Measurements from ENCODE around the gene CYP26C1.

Gene CYP26C1

GRCh38 chr10:93079663-93080349 lies 19.2 kb downstream of the CYP26C1 start:
- H3K9me2 ChIP-seq (replicated peaks; ENCODE audit: low read depth, low read length) = no peaks in the 10 kb centered on the region
- H3K9me3 ChIP-seq (ENCODE audit: insufficient read depth, low read depth, low read length) = no peaks in the 10 kb centered on the region
- H3K4me1 ChIP-seq (ENCODE audit: insufficient read depth, low read length, poor library complexity, severe bottlenecking) = no peaks in the 10 kb centered on the region
- H3K36me3 ChIP-seq (ENCODE audit: insufficient read depth, low read length) = no peaks in the 10 kb centered on the region
- no peak overlapping the region for H3K4me3 ChIP-seq (ENCODE audit: low read length, poor library complexity, severe bottlenecking)
- no peaks in the 10 kb centered on the region for H4K20me1 ChIP-seq (ENCODE audit: insufficient read depth, low read length, poor library complexity, severe bottlenecking)
- H3K9ac ChIP-seq (ENCODE audit: low read depth, low read length, poor library complexity, severe bottlenecking) = no peak overlapping the region
- H3K79me2 ChIP-seq (ENCODE audit: insufficient read depth, low read length) = no peaks in the 10 kb centered on the region
- no peaks in the 10 kb centered on the region for H3K27me3 ChIP-seq (ENCODE audit: insufficient read depth, low read length, poor library complexity, severe bottlenecking)
- peak overlapping the region; percentile 75 for H2AFZ ChIP-seq (ENCODE audit: low read length)
- no peak for TF ChIP-seq EZH2phosphoT487 (IDR thresholded peaks at IDR 0.05; ENCODE audit: borderline replicate concordance)
- TF ChIP-seq, protein P1, sequence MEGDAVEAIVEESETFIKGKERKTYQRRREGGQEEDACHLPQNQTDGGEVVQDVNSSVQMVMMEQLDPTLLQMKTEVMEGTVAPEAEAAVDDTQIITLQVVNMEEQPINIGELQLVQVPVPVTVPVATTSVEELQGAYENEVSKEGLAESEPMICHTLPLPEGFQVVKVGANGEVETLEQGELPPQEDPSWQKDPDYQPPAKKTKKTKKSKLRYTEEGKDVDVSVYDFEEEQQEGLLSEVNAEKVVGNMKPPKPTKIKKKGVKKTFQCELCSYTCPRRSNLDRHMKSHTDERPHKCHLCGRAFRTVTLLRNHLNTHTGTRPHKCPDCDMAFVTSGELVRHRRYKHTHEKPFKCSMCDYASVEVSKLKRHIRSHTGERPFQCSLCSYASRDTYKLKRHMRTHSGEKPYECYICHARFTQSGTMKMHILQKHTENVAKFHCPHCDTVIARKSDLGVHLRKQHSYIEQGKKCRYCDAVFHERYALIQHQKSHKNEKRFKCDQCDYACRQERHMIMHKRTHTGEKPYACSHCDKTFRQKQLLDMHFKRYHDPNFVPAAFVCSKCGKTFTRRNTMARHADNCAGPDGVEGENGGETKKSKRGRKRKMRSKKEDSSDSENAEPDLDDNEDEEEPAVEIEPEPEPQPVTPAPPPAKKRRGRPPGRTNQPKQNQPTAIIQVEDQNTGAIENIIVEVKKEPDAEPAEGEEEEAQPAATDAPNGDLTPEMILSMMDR (conservative IDR thresholded peaks at IDR 0.05; ENCODE audit: low read length) = no peak
- H3F3A ChIP-seq (ENCODE audit: low read depth) = no peaks in the 10 kb centered on the region
- H3K4me2 ChIP-seq (ENCODE audit: low read depth, low read length, poor library complexity, severe bottlenecking) = peak overlapping the region; percentile 58

DNA sequence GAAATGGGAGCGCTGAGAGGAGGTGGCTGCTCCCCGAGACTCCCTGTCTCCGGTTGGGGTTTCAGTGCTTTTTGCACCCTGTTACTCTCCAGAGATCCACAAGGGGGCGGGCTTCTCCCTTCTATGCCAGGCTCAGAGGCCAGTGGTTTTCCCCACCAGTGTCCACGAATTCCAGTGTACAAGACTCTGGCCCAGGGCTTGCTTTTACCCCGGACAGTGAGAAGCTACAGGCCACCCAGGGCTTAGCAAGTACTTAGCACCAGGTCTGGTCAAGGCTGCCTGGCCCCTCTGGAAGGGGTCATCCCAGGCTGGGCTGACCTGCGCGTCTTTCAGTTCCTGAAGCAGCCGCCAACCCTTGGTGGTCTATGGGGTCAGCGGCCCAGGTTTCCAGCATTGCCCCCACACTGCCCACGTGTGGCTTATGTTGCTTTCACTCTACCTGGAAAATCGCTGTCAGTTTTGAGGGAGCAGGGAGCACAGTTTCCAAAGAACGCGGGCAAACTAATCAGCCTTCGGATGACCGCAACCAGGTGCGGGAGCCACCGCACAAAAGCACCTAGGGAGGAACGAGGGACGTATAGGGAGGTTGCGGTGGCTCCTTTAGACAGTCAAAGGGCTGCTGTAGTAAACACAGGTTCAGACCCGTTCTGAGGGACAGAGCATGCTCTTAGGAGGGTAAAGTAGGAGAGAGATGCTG lies 19.9 kb downstream of the CYP26C1 start:
- no peaks in the 10 kb centered on the region for H3F3A ChIP-seq (ENCODE audit: low read depth)
- peak overlapping the region; percentile 75 for H2AFZ ChIP-seq (ENCODE audit: low read length)
- no peaks in the 10 kb centered on the region for H3K27me3 ChIP-seq (ENCODE audit: insufficient read depth, low read length, poor library complexity, severe bottlenecking)
- H3K4me1 ChIP-seq (ENCODE audit: insufficient read depth, low read length, poor library complexity, severe bottlenecking) = no peaks in the 10 kb centered on the region
- no peaks in the 10 kb centered on the region for H3K9me3 ChIP-seq (ENCODE audit: insufficient read depth, low read depth, low read length)
- H3K9me2 ChIP-seq (replicated peaks; ENCODE audit: low read depth, low read length) = no peaks in the 10 kb centered on the region
- no peaks in the 10 kb centered on the region for H4K20me1 ChIP-seq (ENCODE audit: insufficient read depth, low read length, poor library complexity, severe bottlenecking)
- H3K9ac ChIP-seq (ENCODE audit: low read depth, low read length, poor library complexity, severe bottlenecking) = no peak overlapping the region
- H3K4me2 ChIP-seq (ENCODE audit: low read depth, low read length, poor library complexity, severe bottlenecking) = peak overlapping the region; percentile 58
- no peak overlapping the region for H3K4me3 ChIP-seq (ENCODE audit: low read length, poor library complexity, severe bottlenecking)
- TF ChIP-seq EZH2phosphoT487 (IDR thresholded peaks at IDR 0.05; ENCODE audit: borderline replicate concordance) = no peak
- TF ChIP-seq, protein P1 (conservative IDR thresholded peaks at IDR 0.05; ENCODE audit: low read length) = peak; percentile 90
- H3K79me2 ChIP-seq (ENCODE audit: insufficient read depth, low read length) = no peaks in the 10 kb centered on the region
- H3K36me3 ChIP-seq (ENCODE audit: insufficient read depth, low read length) = no peaks in the 10 kb centered on the region

DNA sequence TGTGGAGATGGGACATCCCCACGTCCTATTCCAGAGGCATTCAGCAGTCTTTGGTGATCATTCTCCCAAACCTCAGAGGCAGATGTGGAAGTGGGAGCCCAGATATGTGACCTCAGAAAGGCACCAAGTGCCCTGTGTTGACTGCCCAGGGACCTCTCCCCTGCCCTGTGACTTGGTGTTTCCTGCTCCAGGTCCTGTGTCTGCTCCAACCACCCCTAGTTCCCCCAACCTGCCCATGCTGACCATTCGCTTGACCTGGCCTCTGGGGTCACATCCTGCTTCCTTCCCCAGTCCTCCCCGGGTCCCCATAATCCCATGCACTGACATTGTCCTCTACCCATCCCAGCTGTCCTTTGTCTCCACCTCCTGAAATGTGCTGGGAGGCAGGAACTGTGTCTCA lies 20.7 kb downstream of the CYP26C1 start:
- H3K9ac ChIP-seq (ENCODE audit: low read depth, low read length, poor library complexity, severe bottlenecking) = no peak overlapping the region
- H3K27me3 ChIP-seq (ENCODE audit: insufficient read depth, low read length, poor library complexity, severe bottlenecking) = no peaks in the 10 kb centered on the region
- H3K9me3 ChIP-seq (ENCODE audit: insufficient read depth, low read depth, low read length) = no peaks in the 10 kb centered on the region
- no peaks in the 10 kb centered on the region for H3K79me2 ChIP-seq (ENCODE audit: insufficient read depth, low read length)
- no peak overlapping the region for H2AFZ ChIP-seq (ENCODE audit: low read length)
- no peaks in the 10 kb centered on the region for H3K4me1 ChIP-seq (ENCODE audit: insufficient read depth, low read length, poor library complexity, severe bottlenecking)
- H3K9me2 ChIP-seq (replicated peaks; ENCODE audit: low read depth, low read length) = no peaks in the 10 kb centered on the region
- TF ChIP-seq EZH2phosphoT487 (IDR thresholded peaks at IDR 0.05; ENCODE audit: borderline replicate concordance) = no peak
- TF ChIP-seq, protein P1 (conservative IDR thresholded peaks at IDR 0.05; ENCODE audit: low read length) = no peak
- no peaks in the 10 kb centered on the region for H3F3A ChIP-seq (ENCODE audit: low read depth)
- no peaks in the 10 kb centered on the region for H4K20me1 ChIP-seq (ENCODE audit: insufficient read depth, low read length, poor library complexity, severe bottlenecking)
- H3K36me3 ChIP-seq (ENCODE audit: insufficient read depth, low read length) = no peaks in the 10 kb centered on the region
- no peak overlapping the region for H3K4me2 ChIP-seq (ENCODE audit: low read depth, low read length, poor library complexity, severe bottlenecking)
- H3K4me3 ChIP-seq (ENCODE audit: low read length, poor library complexity, severe bottlenecking) = no peak overlapping the region

All from Loucy (cell line).